ENCODE results near the gene NCAN.
"Not testable (repeated sequence)": the region's sequence is repeated elsewhere in the genome, so short reads cannot be mapped to it uniquely, and the experiment has no call there.

NCAN gene

DNA sequence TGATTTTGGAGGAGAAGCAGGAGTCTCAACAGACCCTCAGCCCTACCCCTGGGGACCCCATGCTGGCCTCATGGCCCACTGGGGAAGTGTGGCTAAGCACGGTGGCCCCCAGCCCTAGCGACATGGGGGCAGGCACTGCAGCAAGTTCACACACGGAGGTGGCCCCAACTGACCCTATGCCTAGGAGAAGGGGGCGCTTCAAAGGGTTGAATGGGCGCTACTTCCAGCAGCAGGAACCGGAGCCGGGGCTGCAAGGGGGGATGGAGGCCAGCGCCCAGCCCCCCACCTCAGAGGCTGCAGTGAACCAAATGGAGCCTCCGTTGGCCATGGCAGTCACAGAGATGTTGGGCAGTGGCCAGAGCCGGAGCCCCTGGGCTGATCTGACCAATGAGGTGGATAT lies 14.9 kb downstream of the NCAN start:
- ATAC-seq, result no peak
- Mint-ChIP-seq H3K27ac (no peak overlapping the region), H3K9me3 (no peaks in the 10 kb centered on the region), H3K4me1 (peaks cover 6% of the 10 kb centered on the region), H3K4me3 (no peak overlapping the region), H3K36me3 (no peaks in the 10 kb centered on the region)
- no peak for DNase-seq (ENCODE audit: low spot score in 2 of 2)

DNA sequence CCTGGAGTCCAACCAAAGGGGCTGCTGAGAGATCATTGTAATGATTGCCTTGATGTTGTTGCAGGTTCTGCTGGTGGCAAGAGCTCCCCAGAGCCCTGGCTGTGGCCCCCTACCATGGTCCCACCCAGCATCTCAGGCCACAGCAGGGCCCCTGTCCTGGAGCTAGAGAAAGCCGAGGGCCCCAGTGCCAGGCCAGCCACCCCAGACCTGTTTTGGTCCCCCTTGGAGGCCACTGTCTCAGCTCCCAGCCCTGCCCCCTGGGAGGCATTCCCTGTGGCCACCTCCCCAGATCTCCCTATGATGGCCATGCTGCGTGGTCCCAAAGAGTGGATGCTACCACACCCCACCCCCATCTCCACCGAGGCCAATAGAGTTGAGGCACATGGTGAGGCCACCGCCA lies 15.5 kb downstream of the NCAN start:
- Mint-ChIP-seq H3K4me1 (peaks cover 6% of the 10 kb centered on the region), H3K4me3 (no peak overlapping the region), H3K9me3 (no peaks in the 10 kb centered on the region), H3K27ac (no peak overlapping the region), H3K36me3 (no peaks in the 10 kb centered on the region)
- ATAC-seq, result no peak
- DNase-seq (ENCODE audit: low spot score in 2 of 2), result no peak

DNA sequence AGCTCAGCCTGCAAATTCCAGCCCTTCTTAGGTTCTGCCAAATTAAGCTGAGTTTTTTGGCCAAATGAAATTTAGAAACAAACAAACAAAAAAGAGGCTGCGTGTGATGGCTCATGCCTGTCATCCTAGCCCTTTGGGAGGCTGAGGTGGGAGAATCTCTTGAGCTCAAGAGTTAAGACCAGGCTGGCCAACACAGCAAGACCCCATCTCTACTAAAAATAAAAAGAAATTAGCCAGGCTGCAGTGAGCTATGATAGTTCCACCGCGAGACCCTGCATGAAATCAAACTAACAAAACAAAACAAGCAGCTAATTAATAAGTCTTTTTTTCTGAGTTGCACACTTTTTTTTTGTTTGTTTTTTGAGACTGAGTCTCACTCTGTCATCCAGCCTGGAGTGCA lies 17.9 kb downstream of the NCAN start:
- no peaks in the 10 kb centered on the region for H3K9me3 Mint-ChIP-seq
- no peak for ATAC-seq
- H3K4me3 Mint-ChIP-seq, result no peak overlapping the region
- H3K4me1 Mint-ChIP-seq, result peaks cover 6% of the 10 kb centered on the region
- H3K36me3 Mint-ChIP-seq, result no peaks in the 10 kb centered on the region
- DNase-seq (ENCODE audit: low spot score in 2 of 2), result no peak
- H3K27ac Mint-ChIP-seq, result no peak overlapping the region

DNA sequence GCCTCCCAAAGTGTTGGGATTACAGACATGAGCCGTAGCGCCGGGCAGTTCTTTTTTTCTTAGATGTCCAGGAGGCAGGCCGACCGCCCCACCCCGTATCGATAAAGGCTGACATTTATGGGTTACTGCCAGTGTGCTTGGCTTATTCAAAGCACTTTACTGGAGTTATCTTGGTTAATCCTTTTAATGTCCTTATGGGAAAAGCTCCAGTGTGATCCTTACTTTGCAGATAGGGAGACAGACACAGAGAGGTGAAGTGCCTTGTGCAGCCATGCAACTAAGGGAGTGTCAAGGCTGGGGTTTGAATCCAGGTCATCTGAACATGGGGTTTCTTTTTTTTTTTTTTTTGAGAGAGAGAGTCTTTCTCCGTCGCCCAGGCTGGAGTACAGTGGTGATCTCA lies 19.2 kb downstream of the NCAN start:
- Mint-ChIP-seq H3K4me3 (no peak overlapping the region), H3K27ac (no peak overlapping the region), H3K4me1 (no peaks in the 10 kb centered on the region), H3K36me3 (no peaks in the 10 kb centered on the region), H3K9me3 (peaks cover 2% of the 10 kb centered on the region)
- ATAC-seq, result no peak
- no peak for DNase-seq (ENCODE audit: low spot score in 2 of 2)

DNA sequence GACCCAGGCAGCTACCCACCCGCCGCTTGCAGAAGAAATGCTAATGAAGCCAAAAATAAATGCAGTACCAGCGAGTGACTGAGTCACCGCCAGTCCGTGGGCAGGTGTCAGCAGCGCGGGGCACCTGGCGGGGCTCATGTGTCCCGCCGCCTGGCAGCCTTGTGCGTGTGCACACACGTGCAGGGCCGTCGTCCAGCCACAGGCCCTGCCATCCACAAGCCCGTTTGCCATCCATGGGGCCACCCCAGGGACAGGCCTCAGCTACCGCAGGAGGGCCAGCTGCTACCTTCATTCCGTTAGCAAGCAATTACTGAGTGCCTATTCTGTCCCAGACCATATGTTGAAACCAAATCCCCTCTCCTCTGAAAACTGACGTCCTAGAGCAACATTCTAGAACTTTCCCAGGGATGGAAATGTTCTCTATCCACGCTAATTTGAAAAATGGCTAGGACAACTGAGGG lies 20.5 kb downstream of the NCAN start:
- DNase-seq (ENCODE audit: low spot score in 2 of 2), result no peak
- Mint-ChIP-seq H3K4me1 (no peaks in the 10 kb centered on the region), H3K9me3 (peaks cover 5% of the 10 kb centered on the region), H3K27ac (no peak overlapping the region), H3K36me3 (no peaks in the 10 kb centered on the region), H3K4me3 (no peak overlapping the region)
- no peak for ATAC-seq

DNA sequence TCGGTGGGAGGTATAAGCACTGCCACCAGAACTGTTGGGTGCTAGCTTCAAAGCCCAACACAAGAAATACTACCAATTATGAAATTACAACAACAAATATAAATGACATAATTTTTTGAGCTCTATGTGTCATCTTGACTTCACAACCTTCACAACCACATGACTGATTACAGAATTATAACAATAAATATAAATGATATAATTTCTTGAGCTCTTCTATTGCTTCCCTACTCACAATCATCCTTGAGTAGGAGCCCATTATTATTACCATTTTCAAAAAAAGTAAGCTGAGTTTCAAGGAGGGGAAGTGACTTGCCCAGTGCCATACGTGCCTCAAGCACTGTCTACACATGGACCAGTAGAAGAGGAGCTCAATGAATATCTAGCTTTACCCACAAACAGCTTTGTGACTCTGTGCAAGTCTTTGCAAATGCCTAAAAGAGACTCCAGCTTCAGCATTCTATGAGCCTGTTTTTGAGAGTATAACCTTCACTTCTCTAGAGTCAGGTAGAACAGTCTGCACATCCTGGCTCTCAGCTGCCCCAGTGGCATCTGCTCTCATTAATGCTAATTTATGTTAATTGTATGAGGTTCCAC lies 22.6 kb downstream of the NCAN start:
- Mint-ChIP-seq H3K4me3 (no peak overlapping the region), H3K9me3 (peaks cover 5% of the 10 kb centered on the region), H3K36me3 (no peaks in the 10 kb centered on the region), H3K27ac (no peak overlapping the region), H3K4me1 (no peaks in the 10 kb centered on the region)
- ATAC-seq, result no peak
- no peak for DNase-seq (ENCODE audit: low spot score in 2 of 2)

DNA sequence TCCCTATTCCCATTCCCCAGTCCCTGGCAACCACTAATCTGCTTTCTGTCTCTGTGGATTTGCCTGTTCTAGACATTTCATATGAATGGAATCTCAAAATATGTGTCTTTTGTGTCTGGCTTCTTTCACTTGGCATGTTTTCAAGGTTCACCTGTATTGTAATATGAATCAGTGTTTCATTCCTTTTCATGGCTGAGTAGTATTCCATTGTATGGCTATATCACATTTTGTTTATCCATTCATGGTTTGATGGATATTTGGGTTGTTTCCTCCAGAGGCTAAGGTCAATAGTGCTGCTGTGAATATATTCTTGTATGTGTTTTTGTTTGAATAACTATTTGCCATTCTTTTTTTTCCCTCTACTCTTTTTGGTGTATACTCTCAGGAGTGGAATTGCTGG lies 24.4 kb downstream of the NCAN start:
- Mint-ChIP-seq H3K36me3 (no peaks in the 10 kb centered on the region), H3K4me3 (no peak overlapping the region), H3K4me1 (no peaks in the 10 kb centered on the region), H3K9me3 (peaks cover 5% of the 10 kb centered on the region), H3K27ac (no peak overlapping the region)
- DNase-seq (ENCODE audit: low spot score in 2 of 2) (no peak), ATAC-seq (no peak)

DNA sequence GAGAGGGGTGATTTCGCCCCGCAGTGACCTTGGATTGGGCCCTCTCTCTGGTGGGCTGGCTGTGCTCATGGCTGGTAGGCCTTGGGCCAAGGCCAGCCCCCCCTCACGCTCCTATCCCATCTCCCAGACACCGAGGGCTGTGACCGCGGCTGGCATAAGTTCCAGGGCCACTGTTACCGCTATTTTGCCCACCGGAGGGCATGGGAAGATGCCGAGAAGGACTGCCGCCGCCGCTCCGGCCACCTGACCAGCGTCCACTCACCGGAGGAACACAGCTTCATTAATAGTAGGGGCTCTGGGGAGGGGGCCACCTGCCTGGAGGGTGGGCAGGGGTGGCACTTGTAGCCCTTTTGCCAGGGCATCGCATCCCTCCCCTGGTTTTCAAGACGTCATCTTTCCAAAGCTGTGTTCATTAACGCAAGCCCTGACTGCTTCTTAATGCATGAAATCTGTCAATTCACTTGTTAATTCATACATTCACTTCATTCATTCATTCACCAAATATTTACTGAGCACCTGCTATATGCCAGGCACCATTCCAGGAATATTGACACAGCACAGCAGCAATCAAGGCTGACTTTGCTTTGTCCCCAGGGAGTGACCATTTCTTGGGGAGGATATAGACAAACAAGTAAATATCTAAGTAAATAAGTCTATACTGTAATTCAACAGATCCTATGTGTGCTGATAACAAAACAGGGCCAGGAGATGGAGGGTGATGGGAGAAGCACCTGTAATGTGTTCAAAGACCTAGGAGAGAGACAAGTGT lies 26.6 kb downstream of the NCAN start:
- H3K9me3 Mint-ChIP-seq, result peaks cover 5% of the 10 kb centered on the region
- H3K4me1 Mint-ChIP-seq, result no peaks in the 10 kb centered on the region
- no peak overlapping the region for H3K4me3 Mint-ChIP-seq
- ATAC-seq (no peak), DNase-seq (ENCODE audit: low spot score in 2 of 2) (no peak)
- no peaks in the 10 kb centered on the region for H3K36me3 Mint-ChIP-seq
- no peak overlapping the region for H3K27ac Mint-ChIP-seq

DNA sequence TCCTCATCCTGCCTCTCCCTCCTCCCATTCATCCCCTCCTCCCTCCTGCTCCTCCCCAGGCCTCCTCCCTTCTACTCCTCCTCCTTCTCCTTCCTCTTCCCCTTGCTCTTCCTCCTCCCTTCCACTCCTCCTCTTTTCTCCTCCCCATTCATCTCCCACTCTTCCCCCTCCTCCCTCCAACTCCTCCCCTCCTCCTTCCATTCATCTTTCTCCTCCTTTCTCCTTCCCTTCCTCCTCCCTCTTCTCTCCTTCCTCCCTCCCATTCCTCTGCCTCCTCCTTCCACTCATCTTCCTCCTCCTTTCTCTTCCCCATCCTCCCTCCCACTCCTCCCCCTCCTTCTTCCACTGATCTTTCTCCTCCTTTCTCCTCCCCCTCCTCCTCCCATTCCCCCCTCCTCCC lies 27.9 kb downstream of the NCAN start:
- H3K9me3 Mint-ChIP-seq, result peaks cover 5% of the 10 kb centered on the region
- H3K36me3 Mint-ChIP-seq, result no peaks in the 10 kb centered on the region
- no peak overlapping the region for H3K27ac Mint-ChIP-seq
- no peaks in the 10 kb centered on the region for H3K4me1 Mint-ChIP-seq
- no peak overlapping the region for H3K4me3 Mint-ChIP-seq
- ATAC-seq (no peak), DNase-seq (ENCODE audit: low spot score in 2 of 2) (no peak)

DNA sequence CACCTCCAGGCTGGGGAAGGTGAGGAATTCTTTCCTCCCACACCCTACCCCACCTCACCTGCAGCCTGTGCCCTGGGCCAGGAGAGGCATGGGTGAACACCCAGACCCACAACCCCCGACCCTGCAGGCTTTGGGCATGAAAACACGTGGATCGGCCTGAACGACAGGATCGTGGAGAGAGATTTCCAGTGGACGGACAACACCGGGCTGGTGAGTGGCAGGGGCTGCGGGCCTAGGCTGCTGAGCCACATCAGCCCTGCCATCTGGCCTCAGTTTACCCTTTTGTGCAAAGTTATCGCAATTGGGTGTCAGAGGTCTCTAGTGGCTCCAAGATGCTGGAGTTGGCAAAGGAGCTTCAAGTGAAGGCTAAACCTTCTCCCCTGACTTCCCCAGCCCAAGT lies 28.7 kb downstream of the NCAN start:
- ATAC-seq (no peak), DNase-seq (ENCODE audit: low spot score in 2 of 2) (no peak)
- H3K4me1 Mint-ChIP-seq, result no peaks in the 10 kb centered on the region
- no peak overlapping the region for H3K4me3 Mint-ChIP-seq
- H3K36me3 Mint-ChIP-seq, result no peaks in the 10 kb centered on the region
- no peak overlapping the region for H3K27ac Mint-ChIP-seq
- H3K9me3 Mint-ChIP-seq, result peaks cover 5% of the 10 kb centered on the region

DNA sequence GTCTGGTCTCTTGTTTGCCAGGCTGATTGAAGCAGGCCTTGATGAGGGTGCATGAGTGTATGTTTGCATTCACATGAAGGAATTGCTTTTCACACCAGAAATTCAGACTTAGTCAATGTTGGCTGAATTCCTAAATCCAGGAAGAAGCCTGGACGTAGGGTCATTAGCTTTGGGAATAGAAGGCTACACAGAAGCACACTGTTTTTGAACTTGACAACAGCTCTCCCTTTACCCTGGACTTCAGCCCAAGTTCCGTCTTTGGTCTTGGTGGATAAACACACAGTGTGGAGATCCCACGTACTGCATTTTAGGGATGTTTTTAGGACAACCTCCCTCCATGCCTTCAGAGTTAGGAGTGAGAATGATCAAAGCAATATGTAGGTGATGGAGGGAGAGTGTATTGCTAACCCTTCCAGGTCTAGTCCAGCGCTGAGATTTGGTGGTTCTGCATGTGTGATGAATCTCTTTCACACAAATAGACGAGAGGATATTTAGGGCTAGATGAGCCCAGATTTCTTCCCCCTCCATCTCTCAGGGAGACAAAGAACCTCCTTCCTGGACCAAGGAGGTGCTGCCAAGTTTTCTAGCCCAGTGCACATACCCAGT lies 38.5 kb downstream of the NCAN start:
- Mint-ChIP-seq H3K27ac (no peak overlapping the region), H3K36me3 (no peaks in the 10 kb centered on the region), H3K9me3 (no peaks in the 10 kb centered on the region), H3K4me3 (no peak overlapping the region), H3K4me1 (no peaks in the 10 kb centered on the region)
- ATAC-seq (no peak), DNase-seq (ENCODE audit: low spot score in 2 of 2) (no peak)

DNA sequence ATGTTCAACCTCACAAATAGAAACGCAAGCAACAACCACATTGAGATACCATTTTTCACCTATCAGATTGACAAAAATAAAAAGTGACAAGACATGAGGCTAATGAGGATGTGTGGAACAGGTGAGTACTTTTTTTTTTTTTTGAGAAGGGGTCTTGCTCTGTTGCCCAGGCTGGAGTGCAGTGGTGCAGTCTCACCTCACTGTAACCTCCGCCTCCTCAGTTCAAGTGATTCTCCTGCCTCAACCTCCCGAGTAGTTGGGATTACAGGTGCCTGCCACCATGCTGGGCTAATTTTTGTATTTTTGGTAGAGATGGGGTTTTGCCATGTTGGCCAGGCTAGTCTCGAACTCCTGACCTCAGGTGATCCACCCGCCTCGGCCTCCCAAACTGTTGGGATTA lies 41.7 kb downstream of the NCAN start:
- H3K9me3 Mint-ChIP-seq; H3K4me3 Mint-ChIP-seq; DNase-seq (ENCODE audit: low spot score in 2 of 2); ATAC-seq; H3K27ac Mint-ChIP-seq; H3K36me3 Mint-ChIP-seq; H3K4me1 Mint-ChIP-seq: not testable (repeated sequence)

DNA sequence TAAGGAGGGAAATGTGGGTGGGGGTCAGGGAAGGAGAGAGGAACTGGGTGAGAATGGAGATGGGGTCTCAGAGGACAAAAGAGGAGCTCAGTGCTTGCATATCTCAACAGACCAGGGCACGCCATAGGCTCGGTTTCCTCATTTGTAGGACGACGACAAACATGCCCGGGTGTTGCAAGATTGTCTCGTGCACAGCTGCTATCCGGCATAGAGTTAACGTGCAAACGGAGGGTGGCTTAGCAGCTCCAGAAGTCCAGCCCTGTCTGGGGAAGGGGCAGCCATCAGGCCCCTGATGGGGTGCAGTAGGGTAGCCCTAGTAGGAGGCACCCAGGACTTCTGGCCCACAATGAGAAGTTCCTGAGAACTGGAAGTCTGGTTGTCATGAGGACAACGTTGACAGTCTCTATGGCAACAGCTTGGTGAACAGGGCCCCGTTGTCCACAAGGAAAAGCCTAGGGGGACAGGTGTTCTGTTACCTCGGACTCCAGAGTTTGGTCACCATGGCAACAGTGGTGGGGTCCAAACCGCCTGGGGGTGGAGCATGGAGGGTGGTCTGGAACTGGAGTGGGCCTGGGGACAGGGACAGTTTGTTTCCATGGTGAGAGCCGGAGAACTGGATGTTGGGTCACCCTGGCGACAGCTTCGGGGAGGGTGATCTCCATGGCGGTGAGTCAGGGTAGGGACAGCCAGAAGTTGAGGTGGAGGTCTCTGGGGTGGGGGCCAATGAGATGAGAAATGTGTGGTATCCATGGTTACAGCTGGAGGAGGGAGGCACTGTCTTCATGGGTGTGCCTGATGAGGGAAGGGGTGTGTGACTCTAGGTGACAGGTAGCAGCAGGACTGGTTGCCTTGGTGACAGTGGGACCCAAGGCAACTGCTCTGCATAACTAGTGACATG lies 44.6 kb downstream of the NCAN start:
- Mint-ChIP-seq H3K27ac (no peak overlapping the region), H3K4me1 (no peaks in the 10 kb centered on the region), H3K36me3 (no peaks in the 10 kb centered on the region), H3K4me3 (no peak overlapping the region), H3K9me3 (no peaks in the 10 kb centered on the region)
- DNase-seq (ENCODE audit: low spot score in 2 of 2) (no peak), ATAC-seq (no peak)

DNA sequence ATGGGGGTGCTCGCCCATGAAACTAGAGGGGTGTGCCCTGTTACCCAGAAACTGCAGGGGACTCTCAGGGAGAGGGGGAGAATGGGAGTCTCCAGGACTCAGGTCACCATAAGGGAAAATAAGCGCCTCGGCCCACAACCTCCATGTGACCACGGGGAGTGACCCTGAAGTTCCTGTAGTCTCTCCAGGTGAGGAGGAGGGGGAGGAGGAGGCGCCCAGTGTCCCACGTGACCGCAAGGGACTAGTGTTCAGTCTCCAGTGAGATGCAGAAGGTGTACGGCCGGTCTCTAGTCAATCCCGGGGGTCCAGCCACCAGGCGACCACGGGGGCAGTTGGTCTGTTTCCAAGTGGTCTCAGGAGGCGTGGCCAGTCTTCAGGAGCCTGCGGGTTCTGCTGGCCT lies 45.4 kb downstream of the NCAN start:
- peaks cover 5% of the 10 kb centered on the region for H3K4me1 Mint-ChIP-seq
- no peak overlapping the region for H3K27ac Mint-ChIP-seq
- no peaks in the 10 kb centered on the region for H3K9me3 Mint-ChIP-seq
- H3K4me3 Mint-ChIP-seq, result no peak overlapping the region
- no peak for DNase-seq (ENCODE audit: low spot score in 2 of 2)
- no peaks in the 10 kb centered on the region for H3K36me3 Mint-ChIP-seq
- ATAC-seq, result no peak

DNA sequence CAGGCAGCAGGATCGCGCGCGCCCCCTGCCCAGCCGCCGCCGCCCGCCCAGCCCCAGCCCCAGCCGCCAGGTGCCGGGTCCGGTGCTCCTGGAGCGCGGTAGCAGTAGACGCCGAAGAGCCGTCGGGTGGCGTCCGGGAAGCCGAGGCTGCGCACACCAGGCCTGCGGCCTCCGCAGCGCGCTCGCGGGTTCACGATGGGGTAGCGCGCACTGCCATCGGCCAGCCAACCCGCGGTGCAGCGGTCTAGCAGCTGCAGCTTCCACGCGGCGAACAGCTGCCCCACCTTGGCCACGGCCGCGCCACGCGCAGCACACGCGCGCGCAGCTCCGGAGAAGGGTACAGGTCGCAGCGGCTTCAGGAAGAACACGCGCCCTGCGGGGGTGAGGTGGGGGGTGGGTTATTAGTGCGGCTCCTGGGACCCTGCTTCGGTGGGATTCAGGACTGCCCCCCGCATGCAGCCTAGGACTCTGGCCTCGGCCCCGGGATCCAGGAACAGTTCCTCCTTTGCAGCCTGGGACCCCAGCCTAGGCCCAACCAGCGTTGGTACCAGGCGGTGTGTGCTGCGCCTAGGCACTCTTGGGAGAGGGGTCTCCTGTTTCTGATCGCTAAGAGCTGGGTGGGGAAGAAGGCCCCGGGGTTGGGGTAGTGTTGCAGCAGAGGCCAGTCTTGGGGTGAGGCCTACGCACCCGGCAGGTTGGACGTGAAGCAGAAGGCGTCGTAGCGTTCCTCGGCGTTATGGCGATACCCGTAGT lies 46.3 kb downstream of the NCAN start:
- DNase-seq (ENCODE audit: low spot score in 2 of 2), result no peak

More for the DNA sequence above, 46.3 kb downstream of the NCAN start:
- Mint-ChIP-seq H3K4me1 (peaks cover 10% of the 10 kb centered on the region), H3K27ac (no peak overlapping the region), H3K36me3 (no peaks in the 10 kb centered on the region), H3K4me3 (no peak overlapping the region), H3K9me3 (no peaks in the 10 kb centered on the region)
- no peak for ATAC-seq
